IPS DF 6.9 (cell line): ENCODE results near the gene POU4F3.

ENCODE experiments used
- DNase-seq: peaks from one replicate; pipeline ENCODE4 v3.0.0-alpha.2; 2013; ENCODE audit warnings: low read depth, low spot score
- H3K27ac ChIP-seq: one replicate; pipeline ENCODE4 v1.5.1; 2013; ENCODE audit warnings: low read length, control low read depth
- H3K27me3 ChIP-seq: 2 replicates; pipeline ENCODE4 v1.6.1; 2013; ENCODE audit warnings: mild to moderate bottlenecking, low read length; ENCODE audit not compliant: control insufficient read depth, insufficient read depth
- H3K36me3 ChIP-seq: 2 replicates; pipeline ENCODE4 v1.6.1; 2013; ENCODE audit warnings: low read length; ENCODE audit not compliant: control insufficient read depth, insufficient read depth
- H3K4me1 ChIP-seq: 2 replicates; pipeline ENCODE4 v1.6.1; 2013; ENCODE audit warnings: low read length; ENCODE audit not compliant: control insufficient read depth, insufficient read depth
- H3K4me3 ChIP-seq: 2 replicates; pipeline ENCODE4 v1.5.1; 2013; ENCODE audit warnings: mild to moderate bottlenecking, low read length
- H3K9me3 ChIP-seq: 2 replicates; pipeline ENCODE4 v1.6.1; 2013; ENCODE audit warnings: low read length, inconsistent platforms; ENCODE audit not compliant: control insufficient read depth, insufficient read depth
- WGBS: extraction: QIAGEN DNeasy Blood & Tissue Kit; methylation state at CpG from one replicate; pipeline ENCODE4 v1.1.7; 2013; ENCODE audit warnings: mixed read lengths, missing lambda C conversion rate; ENCODE audit not compliant: insufficient read length, insufficient coverage; 5-methylcytosine and 5-hydroxymethylcytosine counted together

Gene POU4F3

DNA sequence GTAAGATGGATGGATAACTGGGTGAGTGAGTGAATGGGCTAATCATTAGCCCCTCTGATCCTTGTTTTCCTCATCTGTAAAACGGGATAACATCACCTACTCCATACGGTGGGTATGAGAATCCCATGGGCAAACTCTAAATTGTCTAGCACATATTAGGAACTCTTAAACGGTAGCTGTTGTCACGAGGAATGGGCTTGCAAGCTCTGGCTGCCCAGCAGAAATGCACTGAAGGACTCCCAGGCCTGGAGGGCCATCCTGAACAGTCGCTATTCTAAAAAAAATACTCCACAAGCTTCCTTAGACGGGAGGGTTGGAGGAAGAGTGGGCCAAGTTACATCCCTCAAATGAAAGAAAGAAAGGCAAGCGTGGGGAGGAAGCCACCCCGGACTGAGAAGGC, 711 bp upstream of the POU4F3 start:
- WGBS: no CpG with 5 or more reads among the region's 8 CpGs

DNA sequence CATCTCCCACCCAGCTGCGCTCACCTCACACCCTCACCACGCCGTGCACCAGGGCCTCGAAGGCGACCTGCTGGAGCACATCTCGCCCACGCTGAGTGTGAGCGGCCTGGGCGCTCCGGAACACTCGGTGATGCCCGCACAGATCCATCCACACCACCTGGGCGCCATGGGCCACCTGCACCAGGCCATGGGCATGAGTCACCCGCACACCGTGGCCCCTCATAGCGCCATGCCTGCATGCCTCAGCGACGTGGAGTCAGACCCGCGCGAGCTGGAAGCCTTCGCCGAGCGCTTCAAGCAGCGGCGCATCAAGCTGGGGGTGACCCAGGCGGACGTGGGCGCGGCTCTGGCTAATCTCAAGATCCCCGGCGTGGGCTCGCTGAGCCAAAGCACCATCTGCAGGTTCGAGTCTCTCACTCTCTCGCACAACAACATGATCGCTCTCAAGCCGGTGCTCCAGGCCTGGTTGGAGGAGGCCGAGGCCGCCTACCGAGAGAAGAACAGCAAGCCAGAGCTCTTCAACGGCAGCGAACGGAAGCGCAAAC, 1.1 kb downstream of the POU4F3 start:
- no peak overlapping the region for H3K27ac ChIP-seq
- no peaks in the 10 kb centered on the region for H3K36me3 ChIP-seq
- H3K9me3 ChIP-seq: no peaks in the 10 kb centered on the region
- H3K4me1 ChIP-seq: peaks cover 5% of the 10 kb centered on the region
- WGBS: no CpG with 5 or more reads among the region's 44 CpGs
- H3K27me3 ChIP-seq: peaks cover 95% of the 10 kb centered on the region
- DNase-seq: no peak
- H3K4me3 ChIP-seq: no peak overlapping the region

More for the DNA sequence above, 711 bp upstream of the POU4F3 start:
- H3K4me1 ChIP-seq: peaks cover 3% of the 10 kb centered on the region
- H3K27me3 ChIP-seq: peaks cover 96% of the 10 kb centered on the region
- no peaks in the 10 kb centered on the region for H3K9me3 ChIP-seq
- H3K4me3 ChIP-seq: no peak overlapping the region
- no peaks in the 10 kb centered on the region for H3K36me3 ChIP-seq
- no peak overlapping the region for H3K27ac ChIP-seq
- DNase-seq: no peak

DNA sequence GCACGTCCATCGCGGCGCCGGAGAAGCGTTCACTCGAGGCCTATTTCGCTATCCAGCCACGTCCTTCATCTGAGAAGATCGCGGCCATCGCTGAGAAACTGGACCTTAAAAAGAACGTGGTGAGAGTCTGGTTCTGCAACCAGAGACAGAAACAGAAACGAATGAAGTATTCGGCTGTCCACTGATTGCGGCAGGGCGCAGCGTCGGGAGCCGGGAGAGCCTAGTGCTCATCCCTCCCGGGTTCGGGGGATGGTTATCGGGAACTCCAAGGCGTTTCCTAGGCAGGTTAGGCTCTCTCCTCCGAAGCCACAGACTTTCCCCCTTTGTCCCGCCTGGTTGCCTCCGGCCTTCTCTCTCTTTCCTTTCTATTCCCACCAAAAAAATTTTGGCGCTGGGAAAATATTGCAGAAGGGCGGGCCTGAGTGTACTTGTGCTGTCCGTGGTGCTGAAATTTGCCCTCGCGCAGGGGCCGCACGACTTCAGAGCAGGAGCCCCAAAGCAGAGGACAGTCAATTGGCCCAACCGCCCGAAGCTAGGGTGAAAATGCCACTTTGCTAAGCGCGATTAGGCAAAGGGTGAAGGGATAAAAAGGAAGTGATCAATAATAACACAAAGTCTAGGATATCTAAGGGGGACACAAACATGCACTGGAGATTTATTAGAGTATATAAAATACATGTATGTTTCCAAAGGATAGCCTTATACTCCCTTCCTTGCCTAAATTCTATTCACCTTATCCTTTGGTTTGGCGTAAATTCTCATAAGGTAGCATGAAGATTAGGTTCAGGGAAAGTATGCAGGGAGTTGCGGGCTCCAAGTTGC, 1.8 kb downstream of the POU4F3 start:
- Histone ChIP-seq H3K27ac (no peak overlapping the region), H3K27me3 (peaks cover 95% of the 10 kb centered on the region), H3K4me1 (peaks cover 5% of the 10 kb centered on the region), H3K9me3 (no peaks in the 10 kb centered on the region), H3K4me3 (no peak overlapping the region), H3K36me3 (no peaks in the 10 kb centered on the region)
- DNase-seq: no peak
- no CpG with 5 or more reads among the region's 40 CpGs for WGBS

GRCh38 chr5:146341854-146342253, 3.2 kb downstream of the POU4F3 start:
- no peak for DNase-seq
- H3K4me1 ChIP-seq: peaks cover 5% of the 10 kb centered on the region
- no peak overlapping the region for H3K4me3 ChIP-seq
- no peaks in the 10 kb centered on the region for H3K9me3 ChIP-seq
- WGBS: no CpG with 5 or more reads among the region's 6 CpGs
- H3K27ac ChIP-seq: no peak overlapping the region
- no peaks in the 10 kb centered on the region for H3K36me3 ChIP-seq
- H3K27me3 ChIP-seq: peaks cover 94% of the 10 kb centered on the region

- H3K36me3 ChIP-seq: no peaks in the 10 kb centered on the region
- H3K4me3 ChIP-seq: no peak overlapping the region
- H3K4me1 ChIP-seq: peaks cover 5% of the 10 kb centered on the region
- H3K27ac ChIP-seq: no peak overlapping the region
- no peak for DNase-seq
- no peaks in the 10 kb centered on the region for H3K9me3 ChIP-seq
- peaks cover 90% of the 10 kb centered on the region for H3K27me3 ChIP-seq
- no CpG with 5 or more reads among the region's 14 CpGs for WGBS
Measured at GRCh38 chr5:146342519-146342881, 3.9 kb downstream of the POU4F3 start.

GRCh38 chr5:146342882-146343865, 4.5 kb downstream of the POU4F3 start:
- Histone ChIP-seq H3K27me3 (peaks cover 83% of the 10 kb centered on the region), H3K4me1 (peaks cover 5% of the 10 kb centered on the region), H3K27ac (no peak overlapping the region), H3K9me3 (no peaks in the 10 kb centered on the region), H3K36me3 (no peaks in the 10 kb centered on the region), H3K4me3 (no peak overlapping the region)
- WGBS: no CpG with 5 or more reads among the region's 46 CpGs
- DNase-seq: no peak

DNA sequence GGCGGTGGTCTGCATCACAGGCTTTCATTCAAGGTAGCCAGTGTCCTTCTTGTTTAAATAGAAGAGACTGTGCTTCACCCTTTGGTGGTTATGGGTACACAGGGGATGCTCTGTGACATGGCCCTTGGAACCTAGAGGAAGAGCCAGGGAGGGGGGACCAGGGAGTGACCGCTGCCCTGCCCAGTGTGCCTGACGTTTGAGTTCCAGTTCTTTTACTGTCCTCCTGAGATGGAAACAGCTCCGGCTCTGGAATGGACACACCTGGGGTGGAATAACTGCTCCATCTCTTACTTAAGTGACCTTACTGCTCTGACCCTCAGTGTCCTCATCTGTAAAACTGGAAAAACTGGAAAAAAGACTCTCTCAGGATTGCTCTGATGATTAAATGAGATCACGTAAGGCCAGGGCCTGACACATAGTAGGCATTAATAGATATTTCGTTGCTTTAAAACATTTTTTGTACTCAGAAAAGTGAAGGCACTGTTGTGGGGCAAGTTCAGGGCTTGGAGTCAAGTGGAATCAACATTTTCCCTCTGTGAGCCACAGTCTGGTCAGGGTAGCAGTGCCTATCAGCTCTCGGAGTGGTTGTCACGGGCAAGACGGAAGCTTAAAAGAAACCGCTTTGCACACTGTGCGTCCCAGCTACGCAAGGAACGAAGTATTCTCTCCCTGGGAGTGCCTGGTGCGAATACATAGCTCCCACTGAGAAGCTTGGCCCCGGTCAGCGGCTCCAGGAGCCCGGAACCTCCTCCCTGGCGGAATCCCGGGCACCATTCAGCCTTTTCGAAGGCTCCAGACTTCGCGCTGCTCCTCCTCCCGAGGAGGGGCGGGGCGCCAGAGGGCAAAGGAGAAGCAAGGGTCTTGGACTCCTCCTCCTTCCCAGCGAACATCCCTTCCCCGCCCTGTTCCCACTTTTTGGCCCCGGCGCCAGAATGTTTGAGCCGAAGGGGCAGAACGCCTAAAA, 5.8 kb downstream of the POU4F3 start:
- no peak for DNase-seq

DNA sequence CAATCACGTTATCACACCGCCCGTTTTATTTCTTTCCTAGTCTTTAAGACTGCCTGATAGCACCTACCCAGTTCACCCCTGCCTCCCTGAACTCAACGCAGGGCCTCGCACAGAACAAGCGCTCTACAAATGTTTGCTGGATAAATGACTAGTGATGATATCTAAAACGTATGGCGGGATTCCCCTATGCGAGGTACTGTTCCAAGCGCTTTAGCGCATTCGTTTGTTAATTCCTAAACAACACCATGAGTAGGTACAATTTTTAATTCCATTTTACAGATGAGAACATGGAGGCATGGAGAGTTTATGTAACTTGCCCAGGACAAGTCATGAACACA, 6.6 kb downstream of the POU4F3 start:
- no CpG with 5 or more reads among the region's 12 CpGs for WGBS
- no peak overlapping the region; the same call in 1 of the 2 replicates for H3K4me3 ChIP-seq
- H3K27me3 ChIP-seq: peaks cover 65% of the 10 kb centered on the region

More for the DNA sequence above, 5.8 kb downstream of the POU4F3 start:
- H3K4me1 ChIP-seq: peaks cover 5% of the 10 kb centered on the region
- WGBS: no CpG with 5 or more reads among the region's 31 CpGs
- H3K36me3 ChIP-seq: no peaks in the 10 kb centered on the region
- no peak overlapping the region for H3K4me3 ChIP-seq
- no peak overlapping the region for H3K27ac ChIP-seq
- H3K27me3 ChIP-seq: peaks cover 73% of the 10 kb centered on the region
- no peaks in the 10 kb centered on the region for H3K9me3 ChIP-seq

GRCh38 chr5:146345578-146346366, 7.1 kb downstream of the POU4F3 start:
- H3K4me1 ChIP-seq: peaks cover 2% of the 10 kb centered on the region; the same call in 1 of the 2 replicates
- WGBS: no CpG with 5 or more reads among the region's 76 CpGs
- H3K27me3 ChIP-seq: peaks cover 60% of the 10 kb centered on the region
- H3K4me3 ChIP-seq: peak overlapping the region; percentile 29; the same call in 1 of the 2 replicates
- H3K27ac ChIP-seq: no peak overlapping the region
- H3K36me3 ChIP-seq: no peaks in the 10 kb centered on the region
- H3K9me3 ChIP-seq: no peaks in the 10 kb centered on the region
- no peak for DNase-seq

More for the DNA sequence above, 6.6 kb downstream of the POU4F3 start:
- no peak for DNase-seq
- no peaks in the 10 kb centered on the region for H3K9me3 ChIP-seq
- H3K36me3 ChIP-seq: no peaks in the 10 kb centered on the region
- H3K27ac ChIP-seq: no peak overlapping the region
- peaks cover 2% of the 10 kb centered on the region; the same call in 1 of the 2 replicates for H3K4me1 ChIP-seq
